Measurements from ENCODE around the gene ADAM21.
"Not testable (repeated sequence)": the region's sequence is repeated elsewhere in the genome, so short reads cannot be mapped to it uniquely, and the experiment has no call there.

- not testable (repeated sequence) for TF ChIP-seq CTCF (IDR thresholded peaks at IDR 0.05; ENCODE audit: low read depth, low read length, poor library complexity, severe bottlenecking); EZH2phosphoT487 (IDR thresholded peaks at IDR 0.05; ENCODE audit: borderline replicate concordance, low read length)
These were observed 32.6 kb upstream of the ADAM21 start for GRCh38 chr14:70419270-70419931.

Data from DOHH2 (cell line).